ENCODE results near the gene RGS6. TPM values are rescaled to one million over a fixed set of nuclear protein-coding genes. Genes with fewer than 3 reads are reported as not detected.
A peak's percentile ranks its signal among the peaks of the same experiment; 100 is the strongest.

Gene RGS6
- total RNA-seq, 4 donors from 2014 or later: 0.54 to 9.1 (median 3.3) TPM

- DNase-seq: no peak
- H3K9me3 ChIP-seq: no peaks in the 10 kb centered on the region
- no peak overlapping the region for H3K27ac ChIP-seq
- TF ChIP-seq CTCF (IDR thresholded peaks at IDR 0.05) (no peak), POLR2A (IDR thresholded peaks at IDR 0.05) (no peak)
- H3K4me1 ChIP-seq: peaks cover 0 to 14% (median 7%) of the 10 kb centered on the region in 4 donors
- no peak overlapping the region for H3K4me3 ChIP-seq
- no peaks in the 10 kb centered on the region for H3K27me3 ChIP-seq
- no peaks in the 10 kb centered on the region for H3K36me3 ChIP-seq
Measured at GRCh38 chr14:72515779-72516770, 583.8 kb downstream of the RGS6 start.

GRCh38 chr14:72516936-72517700 lies 584.9 kb downstream of the RGS6 start:
- Histone ChIP-seq H3K4me1 (peaks cover 0 to 14% (median 7%) of the 10 kb centered on the region in 4 donors), H3K27me3 (no peaks in the 10 kb centered on the region), H3K36me3 (no peaks in the 10 kb centered on the region), H3K9me3 (no peaks in the 10 kb centered on the region), H3K27ac (no peak overlapping the region), H3K4me3 (no peak overlapping the region)
- DNase-seq: peak; percentile 62 to 88 (median 72)
- TF ChIP-seq CTCF (IDR thresholded peaks at IDR 0.05) (peak; percentile 81 to 90 (median 86)), POLR2A (IDR thresholded peaks at IDR 0.05) (no peak)

- H3K36me3 ChIP-seq: no peaks in the 10 kb centered on the region
- H3K27ac ChIP-seq: peak overlapping the region in 1 of 4 donors; percentile 67
- no peak overlapping the region for H3K4me3 ChIP-seq
- peaks cover 0 to 14% (median 7%) of the 10 kb centered on the region in 4 donors for H3K4me1 ChIP-seq
- TF ChIP-seq POLR2A (IDR thresholded peaks at IDR 0.05): no peak
- no peak for TF ChIP-seq CTCF (IDR thresholded peaks at IDR 0.05)
- no peak for DNase-seq
- H3K27me3 ChIP-seq: no peaks in the 10 kb centered on the region
- no peaks in the 10 kb centered on the region for H3K9me3 ChIP-seq
Measured at GRCh38 chr14:72517736-72518135, 585.5 kb downstream of the RGS6 start.

GRCh38 chr14:72518809-72519377 lies 586.7 kb downstream of the RGS6 start:
- DNase-seq: peak in 2 of 3 donors; percentile 52 to 53
- H3K27me3 ChIP-seq: no peaks in the 10 kb centered on the region
- no peak overlapping the region for H3K4me3 ChIP-seq
- no peaks in the 10 kb centered on the region for H3K9me3 ChIP-seq
- peak overlapping the region in 1 of 4 donors; percentile 67 for H3K27ac ChIP-seq
- no peak for TF ChIP-seq CTCF (IDR thresholded peaks at IDR 0.05)
- TF ChIP-seq POLR2A (IDR thresholded peaks at IDR 0.05): no peak
- peaks cover 0 to 14% (median 7%) of the 10 kb centered on the region in 4 donors for H3K4me1 ChIP-seq
- no peaks in the 10 kb centered on the region for H3K36me3 ChIP-seq

GRCh38 chr14:72519543-72519942 lies 587.3 kb downstream of the RGS6 start:
- TF ChIP-seq POLR2A (IDR thresholded peaks at IDR 0.05) (no peak), CTCF (IDR thresholded peaks at IDR 0.05) (no peak)

More at GRCh38 chr14:72519543-72519942, 587.3 kb downstream of the RGS6 start:
- H3K4me3 ChIP-seq: no peak overlapping the region
- H3K4me1 ChIP-seq: peaks cover 0 to 14% (median 7%) of the 10 kb centered on the region in 4 donors
- DNase-seq: no peak
- no peaks in the 10 kb centered on the region for H3K27me3 ChIP-seq
- H3K36me3 ChIP-seq: no peaks in the 10 kb centered on the region
- peak overlapping the region in 1 of 4 donors; percentile 67 for H3K27ac ChIP-seq
- H3K9me3 ChIP-seq: no peaks in the 10 kb centered on the region
